Fibroblast of villous mesenchyme (primary cell): ENCODE data around the gene MAP2. TPM values are rescaled to one million over a fixed set of nuclear protein-coding genes. Genes with fewer than 3 reads are reported as not detected.

Experiments used
- DNase-seq: peaks from one replicate; pipeline ENCODE4 v3.0.0-alpha.2; 2010; ENCODE audit warnings: low read depth
- H3K4me3 ChIP-seq: 2 replicates; pipeline ENCODE4 v1.5.1; 2011; ENCODE audit warnings: low read depth, mild to moderate bottlenecking, low read length
- total RNA-seq: library from RNA; depleted of rRNA; stranded (reverse); fragments of >200 nt; gene quantifications from 2 replicates; pipeline ENCODE4 v1.2.3, GENCODE V29; 2012
- TF ChIP-seq, protein P1 (sequence below): IDR thresholded peaks from 2 replicates; pipeline ENCODE4 v1.5.1; 2012; ENCODE audit warnings: low read depth, mild to moderate bottlenecking, low read length; ENCODE audit not compliant: insufficient read depth

The MAP2 gene
- total RNA-seq, 1 donor = 37.1 TPM

- no peak for DNase-seq
- no peak overlapping the region for H3K4me3 ChIP-seq
- TF ChIP-seq, protein P1, sequence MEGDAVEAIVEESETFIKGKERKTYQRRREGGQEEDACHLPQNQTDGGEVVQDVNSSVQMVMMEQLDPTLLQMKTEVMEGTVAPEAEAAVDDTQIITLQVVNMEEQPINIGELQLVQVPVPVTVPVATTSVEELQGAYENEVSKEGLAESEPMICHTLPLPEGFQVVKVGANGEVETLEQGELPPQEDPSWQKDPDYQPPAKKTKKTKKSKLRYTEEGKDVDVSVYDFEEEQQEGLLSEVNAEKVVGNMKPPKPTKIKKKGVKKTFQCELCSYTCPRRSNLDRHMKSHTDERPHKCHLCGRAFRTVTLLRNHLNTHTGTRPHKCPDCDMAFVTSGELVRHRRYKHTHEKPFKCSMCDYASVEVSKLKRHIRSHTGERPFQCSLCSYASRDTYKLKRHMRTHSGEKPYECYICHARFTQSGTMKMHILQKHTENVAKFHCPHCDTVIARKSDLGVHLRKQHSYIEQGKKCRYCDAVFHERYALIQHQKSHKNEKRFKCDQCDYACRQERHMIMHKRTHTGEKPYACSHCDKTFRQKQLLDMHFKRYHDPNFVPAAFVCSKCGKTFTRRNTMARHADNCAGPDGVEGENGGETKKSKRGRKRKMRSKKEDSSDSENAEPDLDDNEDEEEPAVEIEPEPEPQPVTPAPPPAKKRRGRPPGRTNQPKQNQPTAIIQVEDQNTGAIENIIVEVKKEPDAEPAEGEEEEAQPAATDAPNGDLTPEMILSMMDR = no peak
Observed at GRCh38 chr2:209686448-209686847, 262.6 kb downstream of the MAP2 start.

DNA sequence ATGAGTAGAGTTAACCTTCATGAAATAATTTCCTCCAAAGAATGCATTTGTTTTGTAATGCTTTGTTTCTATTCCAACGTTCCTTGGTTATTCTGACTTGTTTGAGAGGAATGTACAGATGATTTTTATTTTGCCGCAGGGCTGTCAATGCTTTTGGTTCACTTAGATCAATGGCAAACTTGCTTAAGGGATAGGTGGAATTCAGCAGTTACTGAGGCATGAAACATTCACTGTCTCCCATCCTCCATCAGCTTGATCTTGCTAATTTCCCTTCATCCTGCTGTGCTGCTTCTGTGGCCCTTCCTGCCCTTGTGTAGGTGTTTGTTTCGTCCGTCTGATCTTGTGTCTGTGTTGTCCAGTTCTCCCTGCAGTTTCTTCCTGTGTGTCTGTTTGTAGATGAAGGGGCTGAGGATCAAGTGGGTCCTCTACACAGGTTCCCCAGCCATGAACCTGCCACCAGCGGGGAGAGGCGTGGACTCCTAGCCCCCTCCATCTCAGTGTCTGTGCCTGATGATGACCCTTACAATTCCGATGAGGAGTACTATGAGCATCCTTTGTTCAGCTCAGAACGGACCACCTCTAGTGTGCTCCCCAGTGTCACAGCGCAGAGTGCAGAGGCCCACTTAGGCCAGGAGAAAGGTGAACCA lies 263.6 kb downstream of the MAP2 start:
- TF ChIP-seq, protein P1 = no peak
- no peak for DNase-seq

GRCh38 chr2:209688385-209688784 lies 264.5 kb downstream of the MAP2 start:
- TF ChIP-seq, protein P1 = no peak
- no peak for DNase-seq
- no peak overlapping the region for H3K4me3 ChIP-seq

More for the DNA sequence above, 263.6 kb downstream of the MAP2 start:
- no peak overlapping the region for H3K4me3 ChIP-seq

DNA sequence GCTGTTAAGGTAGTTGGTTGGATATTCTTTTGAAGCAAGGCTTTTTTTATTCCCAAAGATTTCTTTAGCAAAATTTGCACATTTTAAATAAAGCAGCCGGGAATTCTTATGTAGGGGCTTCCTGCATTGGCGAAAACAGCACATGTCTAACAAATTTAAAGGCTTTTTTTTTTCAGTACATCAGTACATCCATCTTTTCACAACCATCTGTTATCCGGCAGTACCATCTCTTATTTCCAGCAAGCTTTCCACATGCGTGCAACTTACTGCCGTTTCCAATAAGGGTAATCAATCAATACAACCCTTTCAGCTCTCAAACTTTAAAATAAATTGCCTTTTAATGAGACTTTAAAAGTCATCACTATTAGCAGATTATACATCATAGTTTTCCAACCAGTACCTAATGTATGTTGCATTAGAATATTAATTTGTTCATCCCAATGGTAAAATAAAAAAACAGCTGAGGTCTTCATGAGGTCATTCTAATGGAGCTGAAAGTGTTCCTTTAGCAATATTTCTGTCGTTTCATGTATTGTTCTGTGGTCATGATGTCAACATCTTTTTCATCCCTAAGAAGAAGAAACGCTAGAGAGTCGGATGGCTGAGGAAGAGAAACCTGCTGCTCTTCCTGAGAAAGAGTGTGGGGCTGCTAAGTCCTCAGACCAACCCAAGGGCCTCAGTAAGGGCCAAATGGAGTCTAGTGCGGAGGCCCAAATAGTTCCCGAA lies 266.3 kb downstream of the MAP2 start:
- DNase-seq = no peak
- no peak overlapping the region for H3K4me3 ChIP-seq
- TF ChIP-seq, protein P1 = no peak

DNA sequence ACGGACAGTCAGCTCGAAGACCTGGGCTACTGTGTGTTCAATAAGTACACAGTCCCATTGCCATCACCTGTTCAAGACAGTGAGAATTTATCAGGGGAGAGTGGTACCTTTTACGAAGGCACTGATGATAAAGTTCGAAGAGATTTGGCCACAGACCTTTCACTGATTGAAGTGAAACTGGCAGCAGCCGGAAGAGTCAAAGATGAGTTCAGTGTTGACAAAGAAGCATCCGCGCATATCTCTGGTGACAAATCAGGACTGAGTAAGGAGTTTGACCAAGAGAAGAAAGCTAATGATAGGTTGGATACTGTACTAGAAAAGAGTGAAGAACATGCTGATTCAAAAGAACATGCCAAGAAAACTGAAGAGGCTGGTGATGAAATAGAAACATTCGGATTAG lies 270.9 kb downstream of the MAP2 start:
- no peak overlapping the region for H3K4me3 ChIP-seq
- TF ChIP-seq, protein P1 = no peak
- no peak for DNase-seq

DNA sequence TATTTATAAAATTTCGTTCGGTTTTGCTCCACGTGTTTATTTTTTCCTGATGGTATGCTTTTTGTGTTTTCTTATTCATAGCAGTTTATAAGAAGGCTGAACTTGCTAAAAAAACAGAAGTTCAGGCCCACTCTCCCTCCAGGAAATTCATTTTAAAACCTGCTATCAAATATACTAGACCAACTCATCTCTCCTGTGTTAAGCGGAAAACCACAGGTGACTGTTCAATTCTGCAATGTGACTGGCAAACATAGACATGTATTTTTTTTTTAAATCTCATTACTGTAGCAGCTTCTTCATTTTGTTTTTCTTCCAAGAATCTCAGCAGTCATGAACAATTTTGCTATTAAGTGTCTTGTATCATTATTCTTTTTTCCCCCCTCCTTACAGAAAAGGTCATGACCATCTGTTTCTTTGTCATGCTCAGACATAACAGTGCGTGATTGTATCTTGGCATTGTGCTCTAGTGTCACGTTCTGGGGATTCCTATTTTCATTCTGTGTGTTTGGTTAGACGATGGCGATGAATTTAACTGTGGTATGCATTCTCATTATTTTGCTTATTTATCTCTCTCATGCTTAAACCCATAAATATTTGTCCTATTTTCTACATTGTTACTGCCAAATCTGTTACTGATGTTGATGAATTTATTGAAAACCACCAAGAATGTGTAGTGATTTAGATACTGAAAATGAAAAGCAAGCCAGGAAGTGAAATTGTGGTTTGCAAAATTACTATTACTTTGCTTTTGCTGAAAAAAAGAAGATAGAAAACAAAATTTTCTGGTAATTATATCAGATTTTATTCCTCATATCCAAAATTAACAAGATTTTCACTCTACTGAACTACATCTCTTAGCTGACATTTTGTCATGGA lies 273.2 kb downstream of the MAP2 start:
- no peak overlapping the region for H3K4me3 ChIP-seq
- no peak for DNase-seq
- TF ChIP-seq, protein P1 = no peak
